Parathyroid adenoma (tissue), 2 donors: ENCODE measurements around the gene TBC1D26.
"Not testable (repeated sequence)": the region's sequence is repeated elsewhere in the genome, so short reads cannot be mapped to it uniquely, and the experiment has no call there.

Source experiments
- H2AFZ ChIP-seq: fragments of 300-600 bp; sonication (generic); one replicate; pipeline ENCODE4 v1.7.0; 2017; ENCODE audit warnings: antibody characterized with exemption, mild to moderate bottlenecking
- H3K27ac ChIP-seq: fragments of 300-600 bp; sonication (generic); one replicate; pipeline ENCODE4 v1.7.0; 2017
- H3K27me3 ChIP-seq: fragments of 300-600 bp; sonication (generic); one replicate; pipeline ENCODE4 v1.7.0; 2017; ENCODE audit warnings: low read length; ENCODE audit not compliant: control insufficient read depth, insufficient read depth
- H3K36me3 ChIP-seq: fragments of 300-600 bp; sonication (generic); one replicate; pipeline ENCODE4 v1.7.0; 2017; ENCODE audit warnings: low read length; ENCODE audit not compliant: control insufficient read depth, insufficient read depth
- H3K4me1 ChIP-seq: fragments of 300-600 bp; sonication (generic); one replicate; pipeline ENCODE4 v1.7.0; 2017; ENCODE audit warnings: control low read depth
- H3K4me2 ChIP-seq: fragments of 300-600 bp; sonication (generic); one replicate; pipeline ENCODE4 v1.7.0; 2017; ENCODE audit warnings: low read length
- H3K4me3 ChIP-seq: fragments of 300-600 bp; sonication (generic); one replicate; pipeline ENCODE4 v1.7.0; 2017; ENCODE audit warnings: low read depth, low read length
- H3K79me2 ChIP-seq: fragments of 300-600 bp; sonication (generic); one replicate; pipeline ENCODE4 v1.7.0; 2017; ENCODE audit warnings: control low read depth
- H3K9ac ChIP-seq: fragments of 300-600 bp; sonication (generic); one replicate; pipeline ENCODE4 v1.7.0; 2017; ENCODE audit warnings: mild to moderate bottlenecking
- H3K9me3 ChIP-seq: fragments of 300-600 bp; sonication (generic); one replicate; pipeline ENCODE4 v1.7.0; 2017; ENCODE audit warnings: low read length; ENCODE audit not compliant: control insufficient read depth
- CTCF ChIP-seq: fragments of 300-600 bp; sonication (generic); IDR thresholded peaks from one replicate; pipeline ENCODE4 v1.7.0; 2017; ENCODE audit warnings: antibody characterized with exemption, mild to moderate bottlenecking
- donor health status: primary hyperparathyroidism.

The TBC1D26 gene

DNA sequence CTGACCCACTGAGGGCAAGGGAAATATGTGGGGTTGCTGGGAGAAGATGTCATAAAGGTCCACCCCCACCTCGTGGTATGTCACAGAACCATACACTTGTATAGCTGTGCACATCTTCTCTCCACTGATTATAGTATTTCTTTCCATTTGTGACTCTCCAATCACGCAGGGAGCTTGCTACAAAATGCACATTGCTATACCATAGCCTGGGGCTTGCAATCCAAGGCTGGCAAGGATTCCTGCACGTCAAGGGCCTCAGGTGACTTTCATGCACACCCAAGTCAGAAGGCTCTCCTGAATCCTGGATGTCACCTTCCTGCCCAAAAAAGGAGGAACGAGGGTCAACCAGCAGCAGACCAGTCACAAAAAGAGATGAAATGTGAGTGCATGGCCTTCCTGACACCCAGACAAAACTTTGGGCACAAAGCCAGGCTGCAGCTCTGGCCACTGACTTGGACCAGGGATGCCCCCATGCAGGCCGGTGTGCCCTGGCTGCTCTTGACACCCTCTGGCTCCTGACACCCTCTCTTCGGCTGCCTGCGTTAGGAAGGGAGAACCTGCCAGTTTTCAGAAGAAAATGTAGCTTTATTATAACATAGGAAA is 12.1 kb downstream of the TBC1D26 start:
- no peaks in the 10 kb centered on the region for H3K4me1 ChIP-seq
- no peaks in the 10 kb centered on the region for H3K79me2 ChIP-seq
- no peak overlapping the region for H2AFZ ChIP-seq
- H3K9ac ChIP-seq = no peak overlapping the region
- H3K27ac ChIP-seq = no peak overlapping the region
- H3K4me3 ChIP-seq = no peak overlapping the region
- no peak for TF ChIP-seq CTCF
- H3K4me2 ChIP-seq = no peak overlapping the region
- no peaks in the 10 kb centered on the region for H3K27me3 ChIP-seq
- H3K9me3 ChIP-seq = no peaks in the 10 kb centered on the region
- no peaks in the 10 kb centered on the region for H3K36me3 ChIP-seq

DNA sequence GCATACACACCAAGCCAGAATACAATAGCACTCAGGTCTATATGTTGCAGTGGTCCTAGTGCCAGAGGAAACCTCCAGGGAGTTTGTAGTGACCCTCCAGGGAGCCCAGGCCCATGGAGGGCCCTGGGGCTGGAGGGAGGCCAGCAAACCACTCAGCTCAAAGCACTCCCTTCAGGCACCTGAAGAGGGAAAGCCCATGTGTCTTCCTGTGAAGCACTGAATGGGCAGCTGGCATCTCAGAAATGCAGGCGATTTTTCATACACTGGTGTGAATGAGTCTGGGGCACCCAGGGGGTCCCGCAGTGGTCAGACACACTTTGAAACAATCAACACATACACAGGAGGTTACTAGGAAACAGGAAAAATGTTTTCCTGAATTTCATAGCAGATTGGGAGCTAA is 12.8 kb downstream of the TBC1D26 start:
- Histone ChIP-seq H3K4me3 (no peak overlapping the region), H3K27me3 (no peaks in the 10 kb centered on the region), H3K9me3 (no peaks in the 10 kb centered on the region), H2AFZ (no peak overlapping the region), H3K79me2 (no peaks in the 10 kb centered on the region), H3K4me1 (no peaks in the 10 kb centered on the region), H3K9ac (no peak overlapping the region), H3K36me3 (no peaks in the 10 kb centered on the region), H3K27ac (no peak overlapping the region), H3K4me2 (no peak overlapping the region)
- no peak for TF ChIP-seq CTCF

- not testable (repeated sequence) for H2AFZ ChIP-seq, H3K79me2 ChIP-seq, H3K9ac ChIP-seq, H3K27ac ChIP-seq, H3K4me1 ChIP-seq, H3K4me3 ChIP-seq, H3K4me2 ChIP-seq, H3K27me3 ChIP-seq, H3K9me3 ChIP-seq, H3K36me3 ChIP-seq
Measured at GRCh38 chr17:15749403-15749802, 17.3 kb downstream of the TBC1D26 start.

DNA sequence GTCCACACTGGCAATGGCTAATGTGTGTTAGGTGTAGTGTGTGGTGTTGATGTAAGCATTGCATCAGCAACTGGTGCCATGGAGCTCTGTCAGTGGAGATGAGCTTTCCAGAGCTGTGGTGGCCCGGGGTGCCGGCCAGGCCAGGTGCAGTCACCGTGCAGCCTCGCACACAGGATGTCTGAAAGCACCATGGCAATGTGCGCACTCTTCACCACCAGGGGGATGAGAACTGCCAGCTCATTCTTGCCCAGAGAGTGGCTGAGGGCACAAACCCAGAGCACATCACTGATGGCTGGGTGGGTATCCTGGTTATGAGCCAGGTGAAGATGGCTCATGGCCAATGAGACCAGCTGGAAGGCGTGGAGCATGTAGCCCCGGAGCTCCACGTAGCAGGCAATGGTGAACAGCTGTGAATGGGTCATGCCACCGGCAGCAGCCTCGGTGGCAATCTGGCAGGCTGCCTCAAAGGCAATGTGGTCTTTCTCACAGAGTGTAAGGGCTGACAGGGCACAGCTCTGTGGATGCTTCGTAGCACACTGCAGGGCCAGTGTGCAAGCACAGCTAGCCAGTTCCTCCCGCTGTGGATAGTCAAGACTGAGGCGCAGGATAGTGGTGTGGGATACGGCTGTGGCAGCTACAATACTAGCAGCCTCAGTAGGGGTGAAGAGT is 36.9 kb downstream of the TBC1D26 start:
- H3K27ac ChIP-seq, H3K79me2 ChIP-seq, H3K4me1 ChIP-seq, H3K4me2 ChIP-seq, H3K36me3 ChIP-seq, H3K9me3 ChIP-seq, H3K27me3 ChIP-seq, H3K9ac ChIP-seq, H2AFZ ChIP-seq, H3K4me3 ChIP-seq: not testable (repeated sequence)

DNA sequence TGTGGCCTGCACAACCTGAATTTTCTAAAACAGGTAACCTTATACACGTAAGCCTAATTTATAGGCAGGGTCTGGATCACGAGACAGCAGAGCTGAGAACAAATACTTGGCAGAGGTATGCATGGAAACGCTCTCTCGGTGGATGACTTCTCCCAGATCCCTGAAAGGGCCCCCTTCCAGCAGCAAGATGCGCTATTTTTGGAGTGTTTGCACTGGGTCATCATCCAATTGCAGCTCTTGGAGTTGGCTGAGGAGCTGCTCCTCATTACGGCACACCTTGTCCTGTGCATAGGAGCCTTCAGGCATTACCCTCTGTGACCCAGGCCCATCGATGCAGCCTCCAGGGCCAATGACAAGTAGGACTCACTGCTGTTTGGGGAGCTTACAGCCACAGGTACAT is 38.6 kb downstream of the TBC1D26 start:
- H2AFZ ChIP-seq, H3K27ac ChIP-seq, H3K79me2 ChIP-seq, H3K4me3 ChIP-seq, H3K9me3 ChIP-seq, H3K9ac ChIP-seq, H3K4me2 ChIP-seq, H3K4me1 ChIP-seq, H3K27me3 ChIP-seq, H3K36me3 ChIP-seq: not testable (repeated sequence)

DNA sequence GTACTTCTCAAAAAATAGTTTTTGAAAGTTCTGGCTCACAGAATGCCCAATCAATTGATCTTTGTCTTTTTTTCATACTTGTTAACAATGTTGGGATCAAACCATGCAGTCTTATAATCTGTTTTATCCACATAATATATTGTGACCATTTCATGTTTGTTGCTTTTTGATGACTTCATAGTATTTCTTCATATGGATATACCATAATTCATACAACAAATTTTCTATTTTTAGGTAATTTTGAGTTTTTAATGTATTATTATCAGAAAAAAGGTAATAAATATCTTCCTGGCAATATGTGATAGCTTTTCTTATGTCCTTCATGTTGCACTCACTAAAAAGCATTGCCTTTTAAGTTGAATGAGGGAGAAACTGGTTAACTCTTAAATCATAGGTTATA is 44.8 kb downstream of the TBC1D26 start:
- Histone ChIP-seq H3K4me1 (no peaks in the 10 kb centered on the region), H3K9ac (no peak overlapping the region), H3K27me3 (no peaks in the 10 kb centered on the region), H2AFZ (no peak overlapping the region), H3K4me3 (no peak overlapping the region), H3K4me2 (no peak overlapping the region), H3K79me2 (no peaks in the 10 kb centered on the region), H3K27ac (no peak overlapping the region), H3K9me3 (no peaks in the 10 kb centered on the region), H3K36me3 (no peaks in the 10 kb centered on the region)
- TF ChIP-seq CTCF = no peak
